Esophagus muscularis mucosa (tissue), 4 donors: ENCODE results near the gene SPATA2L. TPM values are rescaled to one million over a fixed set of nuclear protein-coding genes. Genes with fewer than 3 reads are reported as not detected.

Experiments used
- DNase-seq: peaks from one replicate; pipeline ENCODE4 v3.0.0-alpha.2; 2017; ENCODE audit errors: extremely low spot score
- H3K27ac ChIP-seq, 4 donors: fragments of 200-600 bp; sonication (generic); replicated peaks in 1 of 4; 1 replicate in 3 of 4; 2 replicates in 1 of 4; pipeline ENCODE4 v1.5.1; 2016 to 2019; ENCODE audit warnings: mild to moderate bottlenecking in 1 of 4
- H3K27me3 ChIP-seq, 4 donors: fragments of 200-600 bp; sonication (generic); one replicate each; pipeline versions ENCODE4 v1.5.1 to v1.6.0; 2016 to 2019
- H3K36me3 ChIP-seq, 4 donors: fragments of 200-600 bp; sonication (generic); one replicate each; pipeline ENCODE4 v1.5.1; 2016 to 2019
- H3K4me1 ChIP-seq, 4 donors: fragments of 200-600 bp; sonication (generic); one replicate each; pipeline ENCODE4 v1.5.1; 2016 to 2019
- H3K4me3 ChIP-seq, 4 donors: fragments of 200-600 bp; sonication (generic); 1 replicate in 2 of 4; 2 replicates in 2 of 4; pipeline ENCODE4 v1.5.1; 2016 to 2019; ENCODE audit warnings: mild to moderate bottlenecking in 4 of 4, moderate library complexity in 1 of 4
- H3K9me3 ChIP-seq, 4 donors: fragments of 200-600 bp; sonication (generic); 1 replicate in 3 of 4; 2 replicates in 1 of 4; pipeline ENCODE4 v1.5.1; 2016 to 2019
- CTCF ChIP-seq, 3 experiments: fragments of 200-600 bp in 2 of 3; fragments of 450-650 bp in 1 of 3; sonication (generic) in 2 of 3; IDR thresholded peaks; one replicate each; pipeline ENCODE4 v1.5.1; 2017 to 2019; ENCODE audit warnings: antibody characterized with exemption in 3 of 3, mild to moderate bottlenecking in 2 of 3, moderate library complexity in 1 of 3
- EP300 ChIP-seq: sonication (generic); formaldehyde crosslinking; IDR thresholded peaks from one replicate; pipeline ENCODE4 v1.6.1; 2017; ENCODE audit warnings: antibody characterized with exemption
- POLR2A ChIP-seq: fragments of 450-650 bp; IDR thresholded peaks from one replicate; pipeline ENCODE4 v1.6.1; 2017; ENCODE audit warnings: antibody characterized with exemption, moderate library complexity, mild to moderate bottlenecking, low read depth
- POLR2AphosphoS5 ChIP-seq, 2 donors: sonication (generic); formaldehyde crosslinking; IDR thresholded peaks; one replicate each; pipeline ENCODE4 v1.6.1; 2017; ENCODE audit warnings: antibody characterized with exemption in 2 of 2
- WGBS: methylation state at CpG from one replicate; pipeline ENCODE4 v1.1.5; 2018; 5-methylcytosine and 5-hydroxymethylcytosine counted together
- intact Hi-C: fragments of 100-400 bp; cut with DNase I; formaldehyde crosslinking; loops from one replicate; pipeline ENCODE4 v1.15.1; 2023
- total RNA-seq, 4 donors: library from RNA; depleted of rRNA; stranded (reverse); fragments of >200 nt; gene quantifications; one replicate each; pipeline versions ENCODE4 v1.1.0 to v1.2.1, GENCODE V29; 2016

The SPATA2L gene
- total RNA-seq, 4 donors from 2014 or later, result 10.8 to 32.0 (median 21.9) TPM

- H3K27ac ChIP-seq, result no peak overlapping the region
Observed at GRCh38 chr16:89716493-89716892, 15.0 kb upstream of the SPATA2L start.

DNA sequence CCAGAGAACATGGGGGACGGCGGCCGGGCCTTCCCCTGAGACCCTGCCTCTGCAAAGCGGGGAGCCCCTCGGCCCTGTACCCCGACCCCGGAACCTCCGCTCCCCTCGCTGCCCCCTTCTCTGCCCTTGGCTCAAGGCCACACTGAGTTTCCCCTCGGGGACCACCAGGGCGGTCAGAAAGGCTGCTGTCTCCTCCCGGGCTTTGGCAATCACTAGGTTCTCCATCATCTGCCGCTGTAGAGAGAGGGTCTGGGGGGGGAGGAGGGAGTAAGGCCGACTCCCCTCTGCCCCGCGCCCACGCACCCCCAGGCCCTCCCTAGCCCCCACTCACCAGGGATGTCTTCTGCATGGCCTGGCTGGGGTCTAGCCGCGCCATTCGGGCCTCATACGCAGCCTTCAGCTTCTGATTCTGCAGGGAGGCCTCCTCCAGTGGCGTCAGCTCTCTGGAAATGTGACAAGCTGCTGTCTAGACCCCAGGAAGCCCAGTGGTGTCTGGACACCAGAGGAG, 10.8 kb upstream of the SPATA2L start:
- WGBS, result no CpG with 5 or more reads among the region's 22 CpGs
- Histone ChIP-seq H3K9me3 (no peaks in the 10 kb centered on the region), H3K27ac (no peak overlapping the region), H3K4me1 (peaks cover 0 to 17% (median 13%) of the 10 kb centered on the region in 4 donors), H3K27me3 (peaks cover 0 to 18% (median 3%) of the 10 kb centered on the region in 4 donors), H3K4me3 (peak overlapping the region in 3 of 4 donors; percentile 18 to 41 (median 27)), H3K36me3 (peaks cover 0 to 16% (median 5%) of the 10 kb centered on the region in 4 donors)
- intact Hi-C loops, result no loop called here
- no peak for DNase-seq
- TF ChIP-seq EP300 (no peak), POLR2AphosphoS5 (IDR thresholded peaks at IDR 0.05) (no peak), POLR2A (no peak), CTCF (IDR thresholded peaks at IDR 0.05) (no peak)

More at GRCh38 chr16:89716493-89716892, 15.0 kb upstream of the SPATA2L start:
- DNase-seq, result no peak
- H3K9me3 ChIP-seq, result no peaks in the 10 kb centered on the region
- no peak overlapping the region for H3K4me3 ChIP-seq
- 91% methylated on average over 14 of the region's 15 CpGs for WGBS
- intact Hi-C loops, result no loop called here
- peaks cover 8 to 32% (median 25%) of the 10 kb centered on the region in 4 donors for H3K4me1 ChIP-seq
- no peak for TF ChIP-seq POLR2AphosphoS5 (IDR thresholded peaks at IDR 0.05)
- no peak for TF ChIP-seq POLR2A
- TF ChIP-seq CTCF (IDR thresholded peaks at IDR 0.05), result no peak
- peaks cover 0 to 18% (median 3%) of the 10 kb centered on the region in 4 donors for H3K27me3 ChIP-seq
- peaks cover 0 to 9% (median 3%) of the 10 kb centered on the region in 4 donors for H3K36me3 ChIP-seq

- Histone ChIP-seq H3K4me3 (peak overlapping the region; percentile 15 to 41 (median 22)), H3K27ac (no peak overlapping the region), H3K27me3 (peaks cover 0 to 18% (median 3%) of the 10 kb centered on the region in 4 donors), H3K9me3 (no peaks in the 10 kb centered on the region), H3K4me1 (peaks cover 0 to 17% (median 13%) of the 10 kb centered on the region in 4 donors), H3K36me3 (peaks cover 0 to 16% (median 6%) of the 10 kb centered on the region in 4 donors)
- 6% methylated on average over 25 of the region's 48 CpGs for WGBS
- no peak for DNase-seq
- intact Hi-C loops, result no loop called here
- TF ChIP-seq EP300 (no peak), POLR2AphosphoS5 (IDR thresholded peaks at IDR 0.05) (no peak), CTCF (IDR thresholded peaks at IDR 0.05) (no peak), POLR2A (no peak)
Observed at GRCh38 chr16:89711601-89712273, 10.2 kb upstream of the SPATA2L start.

- Histone ChIP-seq H3K36me3 (peaks cover 0 to 10% (median 4%) of the 10 kb centered on the region in 4 donors), H3K4me3 (no peak overlapping the region), H3K27ac (no peak overlapping the region), H3K27me3 (peaks cover 0 to 18% (median 3%) of the 10 kb centered on the region in 4 donors), H3K9me3 (no peaks in the 10 kb centered on the region), H3K4me1 (peaks cover 0 to 22% (median 17%) of the 10 kb centered on the region in 4 donors)
- DNase-seq, result no peak
- 79% methylated on average over 31 of the region's 63 CpGs for WGBS
- intact Hi-C loops, result no loop called here
- TF ChIP-seq EP300 (no peak), POLR2AphosphoS5 (IDR thresholded peaks at IDR 0.05) (no peak), POLR2A (no peak), CTCF (IDR thresholded peaks at IDR 0.05) (no peak)
Observed at GRCh38 chr16:89710709-89711564, 9.4 kb upstream of the SPATA2L start.
